Aorta (tissue), 5 donors: ENCODE results near the gene MMAA. TPM values are rescaled to one million over a fixed set of nuclear protein-coding genes. Genes with fewer than 3 reads are reported as not detected.
"Not testable (repeated sequence)": the region's sequence is repeated elsewhere in the genome, so short reads cannot be mapped to it uniquely, and the experiment has no call there.

Experiments used
- ATAC-seq: fragments of 200-7000 bp; cut with Tn5 transposase; one replicate; pipeline ENCODE4 v1.9.1; 2022; ENCODE audit warnings: moderate library complexity; ENCODE audit not compliant: low FRiP score
- DNase-seq, 2 donors: peaks; one replicate each; pipeline ENCODE4 v3.0.0-alpha.2; 2020
- H3K27ac ChIP-seq, 2 donors: one replicate each; pipeline ENCODE4 v1.5.1; 2013; ENCODE audit warnings: low read length in 2 of 2, mild to moderate bottlenecking in 2 of 2, moderate library complexity in 2 of 2, control low read depth in 1 of 2, inconsistent platforms in 1 of 2, low read depth in 1 of 2
- H3K27me3 ChIP-seq, 2 donors: one replicate each; pipeline ENCODE4 v1.6.1; 2013; ENCODE audit warnings: control low read depth in 1 of 2, low read length in 1 of 2, mild to moderate bottlenecking in 1 of 2, moderate library complexity in 1 of 2; ENCODE audit not compliant: insufficient read depth in 2 of 2, control insufficient read depth in 1 of 2
- H3K36me3 ChIP-seq, 2 donors: one replicate each; pipeline ENCODE4 v1.6.1; 2013; ENCODE audit warnings: control low read depth in 1 of 2, low read length in 1 of 2, mild to moderate bottlenecking in 1 of 2; ENCODE audit not compliant: insufficient read depth in 2 of 2, control insufficient read depth in 1 of 2
- H3K4me1 ChIP-seq, 2 donors: one replicate each; pipeline ENCODE4 v1.6.1; 2013; ENCODE audit warnings: low read length in 2 of 2, control low read depth in 1 of 2, mild to moderate bottlenecking in 1 of 2, moderate library complexity in 1 of 2; ENCODE audit not compliant: insufficient read depth in 2 of 2, control insufficient read depth in 1 of 2
- H3K4me3 ChIP-seq, 2 donors: one replicate each; pipeline ENCODE4 v1.5.1; 2013; ENCODE audit warnings: low read length in 2 of 2, control low read depth in 1 of 2, mild to moderate bottlenecking in 1 of 2
- H3K9me3 ChIP-seq: one replicate; pipeline ENCODE4 v1.6.1; 2013; ENCODE audit warnings: mild to moderate bottlenecking, low read length; ENCODE audit not compliant: control insufficient read depth
- WGBS, 2 donors: extraction: QIAGEN DNeasy Blood & Tissue Kit; methylation state at CpG; one replicate each; pipeline ENCODE4 v1.1.7; 2013; 5-methylcytosine and 5-hydroxymethylcytosine counted together
- intact Hi-C, 2 donors: fragments of 100-400 bp; cut with DNase I; formaldehyde crosslinking; loops; one replicate each; pipeline versions ENCODE4 v1.14.2 to v1.15.0; 2022
- polyA plus RNA-seq, 2 donors: library from polyadenylated mRNA; stranded (reverse); fragments of 200-250 nt; gene quantifications; one replicate each; pipeline ENCODE4 v1.2.3, GENCODE V29; 2013
- total RNA-seq, 2 donors: library from RNA; stranded (reverse); fragmentation: NEBNext Ultra II Directional; extraction: Animal tissue kit (Norgen Biotek cat#: 25700); gene quantifications; one replicate each; pipeline ENCODE4 v1.2.1, GENCODE V29; 2021
- donor health status: healthy with polysubstance abuse.
- donor health status: Bipolar disorder and iron deficiency.
- donor health status: DM: no; HTN: no; CAD: no.
- donor health status: DM: no; HTN: no; CAD: no.
- donor health status: DM: yes; HTN: yes; CAD: no.

Gene MMAA
- total and polyA plus RNA-seq, 4 donors = 1.6 to 10.2 (median 6.9) TPM

DNA sequence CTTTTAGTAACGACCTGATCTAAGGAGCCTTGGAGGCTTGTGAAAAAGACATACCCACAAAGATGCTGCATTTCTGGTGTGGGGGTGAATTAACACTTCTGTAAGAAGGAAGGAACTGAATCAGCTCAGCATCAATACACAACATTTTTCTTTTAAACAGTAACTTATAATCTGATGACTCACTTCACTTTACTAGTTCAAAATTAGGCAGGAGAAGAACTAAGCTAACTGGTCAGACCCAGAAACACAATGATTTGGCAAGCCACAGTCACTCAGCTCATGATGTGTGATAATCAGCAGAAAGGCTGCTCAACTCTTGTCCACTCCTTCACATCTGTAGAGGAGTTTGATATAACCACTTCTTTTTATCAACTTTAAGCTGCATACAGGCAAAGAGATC is 4.6 kb downstream of the MMAA start:
- Histone ChIP-seq H3K4me3 (no peak overlapping the region), H3K27ac (no peak overlapping the region), H3K36me3 (no peaks in the 10 kb centered on the region), H3K27me3 (no peaks in the 10 kb centered on the region), H3K9me3 (no peaks in the 10 kb centered on the region), H3K4me1 (peaks cover 2 to 3% of the 10 kb centered on the region in 2 donors)
- intact Hi-C loops = loop anchor here in 1 of 2 donors (10.0 kb wide), 1 partner anchor 181 kb away; no protein-coding TSS in a partner anchor
- DNase-seq = no peak
- WGBS, 2 donors = 85% methylated on average over 1 of the region's 1 CpG
- no peak for ATAC-seq

- no peak overlapping the region for H3K4me3 ChIP-seq
- intact Hi-C loops = loop anchor here in 1 of 2 donors (10.0 kb wide), 1 partner anchor 179 kb away; no protein-coding TSS in a partner anchor
- H3K4me1 ChIP-seq = peaks cover 0 to under 1% of the 10 kb centered on the region in 2 donors
- WGBS, 2 donors = 85 to 89% methylated on average over 10 of the region's 10 CpGs
- no peaks in the 10 kb centered on the region for H3K9me3 ChIP-seq
- DNase-seq (no peak), ATAC-seq (no peak)
- H3K27ac ChIP-seq = no peak overlapping the region
- H3K27me3 ChIP-seq = no peaks in the 10 kb centered on the region
- H3K36me3 ChIP-seq = no peaks in the 10 kb centered on the region
These were observed 6.8 kb downstream of the MMAA start for GRCh38 chr4:145625677-145626622.

GRCh38 chr4:145626623-145626982 is 7.4 kb downstream of the MMAA start:
- Histone ChIP-seq H3K27ac (no peak overlapping the region), H3K4me1 (no peaks in the 10 kb centered on the region), H3K9me3 (no peaks in the 10 kb centered on the region), H3K27me3 (no peaks in the 10 kb centered on the region), H3K36me3 (no peaks in the 10 kb centered on the region), H3K4me3 (no peak overlapping the region)
- DNase-seq = no peak
- no peak for ATAC-seq
- intact Hi-C loops = loop anchor here in 1 of 2 donors (10.0 kb wide), 1 partner anchor 178 kb away; no protein-coding TSS in a partner anchor
- WGBS, 2 donors = 70 to 75% methylated on average over 2 of the region's 2 CpGs

DNA sequence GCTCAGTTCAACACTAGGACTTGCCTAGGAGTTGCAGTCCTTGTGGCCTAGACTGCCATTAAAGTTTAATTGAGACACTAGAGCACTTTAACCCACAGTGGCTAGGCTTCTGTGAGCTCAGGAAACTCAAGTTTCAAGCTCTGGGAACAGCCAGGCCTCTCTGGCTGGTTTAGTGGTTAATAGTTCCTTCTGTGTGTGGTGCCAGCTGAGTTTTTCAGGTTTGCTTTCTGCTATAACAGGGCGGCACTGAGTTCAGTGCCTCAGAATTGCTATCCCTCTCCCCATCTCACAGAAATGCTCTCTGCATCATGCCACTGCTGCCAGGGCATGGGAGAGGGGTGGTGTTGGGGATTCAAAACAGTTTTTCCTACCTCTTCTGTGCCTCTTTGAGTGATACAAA is 15.9 kb downstream of the MMAA start:
- ATAC-seq = no peak
- intact Hi-C loops = no loop called here
- H3K27ac ChIP-seq = no peak overlapping the region
- H3K27me3 ChIP-seq = no peaks in the 10 kb centered on the region
- no peaks in the 10 kb centered on the region for H3K36me3 ChIP-seq
- H3K4me3 ChIP-seq = no peak overlapping the region
- H3K4me1 ChIP-seq = no peaks in the 10 kb centered on the region
- no peaks in the 10 kb centered on the region for H3K9me3 ChIP-seq
- no peak for DNase-seq
- WGBS, 2 donors = 50 to 53% methylated on average over 1 of the region's 1 CpG

DNA sequence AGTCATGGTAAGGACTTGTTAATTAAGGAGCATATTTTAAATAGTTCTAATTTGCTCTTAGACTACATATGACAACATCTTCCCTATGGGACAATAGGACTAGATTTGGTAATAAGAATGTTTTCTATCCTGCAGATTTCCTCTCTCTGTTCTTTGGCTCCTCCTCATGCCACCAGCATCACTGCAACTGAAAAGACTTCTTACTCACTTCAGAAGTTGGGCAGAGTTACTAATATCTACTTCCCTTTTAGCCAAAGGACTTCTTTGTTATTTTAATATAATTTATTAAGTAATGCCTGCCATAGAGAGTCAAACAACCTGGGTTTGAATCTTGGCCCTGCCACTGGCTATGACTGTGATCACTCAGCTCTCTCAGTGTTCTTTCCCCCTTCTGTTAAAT is 16.4 kb downstream of the MMAA start:
- Histone ChIP-seq H3K36me3 (no peaks in the 10 kb centered on the region), H3K27me3 (no peaks in the 10 kb centered on the region), H3K4me3 (no peak overlapping the region), H3K9me3 (no peaks in the 10 kb centered on the region), H3K27ac (no peak overlapping the region), H3K4me1 (no peaks in the 10 kb centered on the region)
- intact Hi-C loops = no loop called here
- no peak for ATAC-seq
- DNase-seq = no peak

GRCh38 chr4:145639186-145639698 is 20.1 kb downstream of the MMAA start:
- 82 to 88% methylated on average over 6 of the region's 6 CpGs for WGBS, 2 donors
- Histone ChIP-seq H3K4me1 (no peaks in the 10 kb centered on the region), H3K4me3 (no peak overlapping the region), H3K27me3 (no peaks in the 10 kb centered on the region), H3K9me3 (no peaks in the 10 kb centered on the region), H3K36me3 (no peaks in the 10 kb centered on the region), H3K27ac (no peak overlapping the region)
- no peak for ATAC-seq
- no peak for DNase-seq
- intact Hi-C loops = no loop called here

DNA sequence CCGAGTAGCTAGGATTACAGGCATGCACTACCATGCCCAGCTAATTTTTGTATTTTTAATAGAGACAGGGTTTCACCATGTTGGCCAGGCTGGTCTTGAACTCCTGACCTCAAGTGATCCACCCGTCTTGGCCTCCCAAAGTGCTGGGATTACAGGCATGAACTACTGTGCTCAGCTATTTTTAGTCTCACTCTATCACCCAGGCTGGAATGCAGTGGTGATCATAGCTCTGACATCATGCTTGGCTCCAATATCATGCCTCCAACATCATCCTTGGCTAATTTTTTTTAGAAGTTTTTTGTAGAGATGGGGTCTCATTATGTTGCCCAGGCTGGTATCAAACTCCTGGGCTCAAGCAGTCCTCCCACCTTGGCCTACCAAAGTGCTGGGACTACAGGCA is 21.1 kb downstream of the MMAA start:
- intact Hi-C loops, H3K4me1 ChIP-seq, H3K4me3 ChIP-seq, H3K9me3 ChIP-seq, H3K27me3 ChIP-seq, H3K36me3 ChIP-seq, H3K27ac ChIP-seq, DNase-seq: not testable (repeated sequence)
- ATAC-seq = peak; percentile 67
- WGBS, 2 donors = 29 to 40% methylated on average over 2 of the region's 2 CpGs

DNA sequence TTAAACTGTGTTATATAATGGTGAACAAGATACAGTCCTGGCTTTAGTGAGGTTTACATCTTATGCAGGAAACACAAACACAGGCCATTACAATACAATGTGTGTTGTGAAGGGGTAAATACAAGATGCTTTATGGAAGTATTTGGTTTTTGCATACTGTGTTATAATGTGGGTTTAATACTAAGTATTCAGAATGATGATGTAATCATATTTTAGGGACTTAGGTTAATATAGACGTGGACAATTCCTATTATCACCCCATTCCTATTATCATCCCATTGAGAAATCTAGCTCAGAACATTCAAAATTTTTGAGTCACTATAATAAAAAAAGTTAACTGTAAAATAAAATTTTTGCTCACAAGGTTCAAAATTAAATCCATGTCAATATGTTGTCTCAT is 24.1 kb downstream of the MMAA start:
- Histone ChIP-seq H3K4me3 (no peak overlapping the region), H3K4me1 (no peaks in the 10 kb centered on the region), H3K36me3 (peaks cover 0 to 3% of the 10 kb centered on the region in 2 donors), H3K27me3 (no peaks in the 10 kb centered on the region), H3K27ac (no peak overlapping the region), H3K9me3 (no peaks in the 10 kb centered on the region)
- no peak for DNase-seq
- 79 to 92% methylated on average over 1 of the region's 1 CpG for WGBS, 2 donors
- intact Hi-C loops = no loop called here
- ATAC-seq = no peak

DNA sequence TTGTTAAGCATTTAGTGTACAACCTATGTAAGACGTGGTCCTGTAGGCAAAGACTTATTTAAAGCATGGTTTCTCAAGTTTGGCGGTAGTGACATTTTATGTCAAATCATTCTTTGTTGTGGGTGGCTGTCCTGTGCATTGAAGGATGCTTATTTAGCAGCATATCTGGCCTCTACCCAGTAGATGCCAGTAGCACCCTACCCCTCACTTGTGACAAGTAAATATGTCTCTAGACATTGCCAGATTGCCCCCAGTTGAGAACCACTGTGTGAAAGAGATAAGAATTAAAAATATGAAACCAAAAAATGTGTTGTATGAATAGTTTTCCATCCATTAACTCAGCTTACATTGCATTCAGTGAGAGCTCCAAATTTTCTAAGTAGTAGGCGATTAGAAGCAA is 25.5 kb downstream of the MMAA start:
- Histone ChIP-seq H3K27me3 (no peaks in the 10 kb centered on the region), H3K9me3 (no peaks in the 10 kb centered on the region), H3K4me1 (no peaks in the 10 kb centered on the region), H3K27ac (no peak overlapping the region), H3K36me3 (peaks cover 0 to 3% of the 10 kb centered on the region in 2 donors), H3K4me3 (no peak overlapping the region)
- ATAC-seq (no peak), DNase-seq (no peak)
- WGBS, 2 donors = 83 to 87% methylated on average over 3 of the region's 3 CpGs
- intact Hi-C loops = no loop called here
